ENCODE results near the gene ARL15.

- no peak for TF ChIP-seq CTCF (IDR thresholded peaks at IDR 0.05; ENCODE audit: extremely low read depth in 1 of 2, insufficient read depth in 1 of 2, low read depth in 1 of 2, low read length in 2 of 2)
- TF ChIP-seq EZH2 (IDR thresholded peaks at IDR 0.05; ENCODE audit: borderline replicate concordance, low read depth, low read length, severe bottlenecking): no peak
- no peak for TF ChIP-seq POLR2A (IDR thresholded peaks at IDR 0.05; ENCODE audit: low read depth, low read length)
- TF ChIP-seq MAX (IDR thresholded peaks at IDR 0.05; ENCODE audit: insufficient read depth, insufficient read length): no peak
- TF ChIP-seq POLR2AphosphoS5 (IDR thresholded peaks at IDR 0.05; ENCODE audit: insufficient read depth, low read depth, low read length): no peak
- no peak for TF ChIP-seq MYC (IDR thresholded peaks at IDR 0.05; ENCODE audit: low read depth, low read length)
- no peak for TF ChIP-seq JUN (IDR thresholded peaks at IDR 0.05; ENCODE audit: borderline replicate concordance, insufficient read depth, insufficient read length, low read depth)
These were observed 415.2 kb downstream of the ARL15 start for GRCh38 chr5:53895091-53895683.

All from endothelial cell of umbilical vein (primary cell).